GM20431 (cell line): Measurements from ENCODE around the gene IPO8.
"Not testable (repeated sequence)": the region's sequence is repeated elsewhere in the genome, so short reads cannot be mapped to it uniquely, and the experiment has no call there.

Source experiments
- in situ Hi-C: fragments of 300-500 bp; cut with MseI, MboI; formaldehyde crosslinking; loops from one replicate; pipeline ENCODE4 v1.15.0; 2020; ENCODE audit warnings: low sequenced_read_pairs; ENCODE audit not compliant: unreplicated experiment

Gene IPO8

DNA sequence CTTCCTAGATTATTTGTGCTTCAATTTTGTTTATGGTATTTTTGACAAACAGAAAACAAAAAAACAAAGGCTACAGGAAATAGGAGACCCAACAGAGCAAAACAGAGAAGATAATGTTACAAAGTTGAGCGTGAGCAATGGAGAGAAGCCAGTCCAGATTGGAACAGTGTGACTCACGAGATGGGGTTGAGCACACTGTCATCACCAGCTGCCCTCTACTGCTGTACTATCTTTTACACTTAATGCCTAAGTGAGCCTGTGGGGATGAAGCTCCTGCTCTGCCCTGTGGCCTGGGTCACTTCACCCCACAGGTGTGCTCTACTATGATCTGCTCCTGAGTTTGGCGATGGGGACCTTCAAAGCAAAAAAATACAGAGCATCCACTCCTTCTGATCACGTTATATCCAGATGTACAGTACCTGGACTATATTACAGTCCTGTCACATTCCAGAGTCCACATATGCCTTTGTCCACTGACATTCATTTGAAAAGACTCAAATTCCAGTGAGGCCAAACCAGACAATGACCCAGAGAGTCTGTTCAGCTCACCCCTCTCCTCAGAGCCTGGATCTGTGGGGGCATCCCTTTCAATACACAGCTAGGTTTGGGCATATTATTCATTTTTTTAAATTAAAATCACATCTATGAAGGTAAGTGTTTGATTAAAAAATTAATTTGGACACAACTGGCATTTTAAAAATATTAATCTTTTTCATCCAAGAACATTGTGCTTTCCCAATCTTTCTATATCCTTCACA lies 4.4 kb downstream of the IPO8 start:
- in situ Hi-C loops, result no loop called here

DNA sequence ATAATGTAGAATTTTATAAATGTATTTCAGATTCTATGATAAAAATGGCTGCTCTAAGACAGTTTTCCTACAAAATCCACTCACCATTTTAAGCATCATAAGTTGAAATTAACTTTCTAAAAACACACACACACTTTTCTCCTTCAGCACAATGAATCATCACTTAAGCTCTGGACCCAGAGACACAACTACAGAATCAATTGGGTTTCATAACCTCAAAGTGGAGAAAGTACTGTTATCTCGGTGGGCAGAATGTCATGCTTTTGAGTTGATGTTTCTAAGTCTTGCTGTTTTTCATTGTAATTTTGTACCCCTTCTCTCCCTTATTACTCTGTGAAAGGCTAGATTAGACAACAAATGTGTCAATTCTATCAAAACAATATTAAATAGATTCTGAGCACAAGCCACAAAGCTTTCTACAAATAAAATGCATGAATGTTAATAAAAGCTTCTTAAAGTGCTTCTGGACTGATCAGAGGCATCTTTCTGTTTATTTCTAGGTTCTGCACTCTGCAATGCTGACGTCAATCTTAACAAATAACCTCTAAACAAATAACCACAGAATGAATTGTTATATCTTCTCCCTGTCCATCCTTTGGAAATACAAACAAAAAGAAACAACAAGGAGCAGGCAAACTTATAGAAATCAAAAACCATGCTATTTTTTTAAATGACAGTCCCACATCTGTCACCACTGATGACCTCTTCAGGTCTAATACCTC lies 8.2 kb downstream of the IPO8 start:
- in situ Hi-C loops, result no loop called here

DNA sequence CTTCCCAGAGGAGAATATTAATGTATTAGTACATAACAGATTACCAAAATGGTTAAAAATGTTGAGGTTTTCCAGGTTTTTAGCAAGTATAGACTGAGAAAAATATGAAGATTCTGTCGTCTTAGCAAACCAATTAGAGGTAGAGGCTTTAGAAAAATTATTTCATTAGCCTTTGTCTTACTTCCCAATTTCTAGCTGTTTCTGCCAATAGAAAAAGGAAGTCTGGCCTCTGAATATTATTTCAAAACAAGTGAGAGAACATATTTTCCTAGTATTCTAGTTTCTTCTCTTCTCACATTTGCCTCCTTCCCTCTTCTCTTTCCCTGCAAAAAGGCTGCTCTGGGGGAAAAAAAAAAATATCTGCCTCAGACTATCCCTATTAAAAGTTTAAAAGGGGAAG lies 16.4 kb downstream of the IPO8 start:
- in situ Hi-C loops, result no loop called here

DNA sequence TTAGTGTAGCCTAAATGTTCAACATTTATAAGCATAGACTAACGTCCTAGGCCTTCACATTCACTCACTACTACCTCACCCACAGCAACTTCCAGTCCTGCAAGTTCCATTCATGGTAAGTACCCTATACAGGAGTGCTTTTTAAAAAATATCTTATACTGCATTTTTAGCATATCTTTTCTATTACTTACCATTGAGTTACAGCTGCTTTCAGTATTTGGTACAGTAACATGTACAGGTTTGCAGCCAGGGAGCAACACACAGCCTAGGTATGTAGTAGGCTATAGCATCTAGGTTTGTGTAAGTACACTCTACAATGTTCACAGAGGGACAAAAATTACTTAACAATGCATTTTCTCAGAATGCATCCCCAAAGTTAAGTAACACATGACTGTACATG lies 17.4 kb downstream of the IPO8 start:
- in situ Hi-C loops, result no loop called here

DNA sequence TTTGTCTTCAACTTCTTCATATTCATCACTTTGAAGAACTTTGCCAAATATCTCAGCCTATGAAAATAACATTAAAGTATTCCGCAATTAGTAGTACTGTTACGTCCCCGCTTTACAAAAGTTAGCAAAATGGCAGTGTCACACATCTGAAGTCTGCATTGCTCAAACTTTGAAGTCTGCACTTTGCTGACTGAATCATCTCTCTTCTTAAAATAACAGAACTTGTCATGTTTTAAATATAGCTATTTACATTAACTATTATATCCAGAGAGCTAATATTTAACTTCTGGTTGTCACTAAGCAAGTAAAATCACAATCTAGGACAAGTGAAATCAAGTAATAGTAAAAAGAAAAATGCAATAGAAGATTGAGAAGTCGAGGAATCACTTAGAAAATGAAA lies 34.5 kb downstream of the IPO8 start:
- in situ Hi-C loops, result no loop called here

DNA sequence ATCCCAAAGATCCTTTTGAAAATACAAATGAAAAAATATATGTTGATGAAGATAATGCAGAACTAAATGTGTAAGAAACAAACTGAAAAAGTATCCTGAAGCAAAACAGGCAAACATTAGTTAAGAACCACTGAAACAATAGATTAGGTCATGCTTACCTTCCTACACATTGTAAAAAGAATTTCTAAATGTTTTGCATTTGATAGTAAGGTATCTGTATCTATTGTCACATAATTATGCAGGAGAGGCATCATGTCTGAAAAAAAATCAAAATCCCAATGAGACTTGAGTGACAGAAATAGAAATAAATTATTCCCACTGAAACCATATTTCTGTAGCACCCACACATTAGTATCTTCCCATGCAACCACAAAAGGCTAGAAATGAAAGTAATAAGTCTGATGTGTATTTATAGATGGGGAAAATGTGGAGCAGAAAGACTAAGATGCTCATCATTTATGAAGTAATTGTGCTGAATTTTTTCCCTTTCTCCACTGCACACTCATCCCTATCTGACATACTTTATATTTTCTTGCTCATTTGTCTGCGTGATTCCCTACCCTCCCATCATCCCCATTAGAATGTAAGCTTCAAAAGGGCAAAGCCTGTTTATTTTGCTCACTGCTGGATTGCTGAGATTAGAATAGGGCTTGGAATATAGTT lies 43.5 kb downstream of the IPO8 start:
- in situ Hi-C loops, result no loop called here

DNA sequence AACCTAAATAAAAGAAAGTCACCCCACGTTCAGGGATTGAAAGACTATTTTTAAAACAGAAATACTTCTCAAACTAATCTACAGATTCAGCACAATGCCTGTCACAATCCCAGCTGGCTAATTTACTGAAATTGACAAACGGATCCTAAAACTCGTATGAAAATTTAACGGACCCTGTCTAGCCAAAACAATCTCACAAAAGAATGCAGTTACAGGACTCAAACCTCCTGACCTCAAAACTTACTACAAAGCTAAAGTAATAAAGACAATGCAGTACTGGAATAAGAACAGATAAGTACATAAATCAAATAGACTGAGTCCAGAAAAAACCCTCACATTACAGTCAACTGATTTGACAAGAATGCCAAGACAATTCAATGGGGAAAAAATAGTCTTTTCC lies 48.8 kb downstream of the IPO8 start:
- in situ Hi-C loops, result no loop called here

DNA sequence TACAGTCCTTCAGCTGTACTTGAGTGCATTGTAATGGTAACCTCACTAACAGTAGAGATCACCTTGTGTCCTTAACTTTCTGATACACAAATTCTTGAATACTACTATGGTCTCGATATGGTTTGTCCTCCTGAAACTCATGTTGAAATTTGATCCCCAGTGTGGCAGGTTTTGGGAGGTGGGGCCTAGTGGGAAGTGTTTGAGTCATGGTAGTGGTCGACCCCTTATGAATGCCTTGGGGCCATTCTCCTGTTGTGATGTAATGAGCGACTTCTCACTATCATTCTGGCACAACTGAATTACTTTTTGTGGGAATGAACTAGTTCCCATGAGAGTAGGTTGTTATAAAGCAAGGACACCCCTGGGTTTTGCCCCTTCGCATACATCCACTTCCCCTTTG lies 52.3 kb downstream of the IPO8 start:
- in situ Hi-C loops, result no loop called here

DNA sequence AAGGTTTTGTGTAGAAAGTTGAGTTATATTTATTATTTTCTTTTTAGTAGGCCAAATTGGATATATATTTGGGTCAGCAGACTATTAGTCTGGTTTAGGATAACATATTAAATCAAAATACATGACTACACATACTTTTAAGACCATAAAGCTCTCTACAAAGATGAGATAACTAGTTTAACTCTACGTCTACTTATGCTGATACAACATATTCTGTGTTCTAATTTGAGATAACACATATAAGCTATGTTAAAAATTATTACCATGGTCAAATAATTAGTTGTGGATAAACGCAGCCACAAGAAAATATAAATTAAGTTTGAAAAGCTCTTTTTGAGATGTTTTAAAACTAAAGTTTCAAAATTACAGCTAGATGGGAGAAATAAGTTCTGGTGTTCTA lies 55.3 kb downstream of the IPO8 start:
- in situ Hi-C loops, result no loop called here

DNA sequence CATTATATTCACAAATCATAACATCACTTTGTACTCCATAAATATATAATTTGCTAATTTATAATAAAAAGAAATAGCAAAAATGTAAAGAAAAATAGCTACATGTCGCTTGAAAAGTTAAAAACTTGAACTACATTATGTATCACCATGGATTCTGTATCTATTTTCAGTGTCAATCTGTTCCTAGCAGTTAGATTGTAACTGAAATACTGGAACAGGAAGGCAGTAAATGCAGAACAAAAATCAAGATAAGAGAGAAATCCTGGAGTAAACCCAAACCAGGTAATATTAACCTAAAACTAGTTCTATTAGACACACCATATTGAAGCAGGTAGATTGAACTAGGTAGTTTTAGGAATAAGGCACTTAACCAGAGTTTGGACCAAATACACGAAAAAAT lies 60.3 kb downstream of the IPO8 start:
- in situ Hi-C loops, result no loop called here

DNA sequence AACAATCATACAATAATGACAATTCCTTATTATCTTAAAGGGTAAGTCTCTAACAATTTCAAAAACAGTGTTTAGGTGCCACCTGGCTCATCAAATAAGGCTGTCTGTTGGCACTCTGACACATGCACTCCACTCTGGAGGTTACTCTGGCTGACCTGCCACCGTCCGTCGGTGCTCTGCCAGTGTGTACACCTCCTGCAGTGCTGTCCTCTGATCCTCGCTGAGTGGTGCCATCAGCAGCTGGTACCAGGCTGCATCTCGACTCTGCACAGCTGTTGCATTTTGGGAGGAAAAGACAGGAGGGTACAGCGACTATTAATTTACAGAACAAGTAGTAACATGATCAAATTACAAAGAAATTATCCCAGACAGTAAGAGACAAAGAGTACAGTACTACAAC lies 63.9 kb downstream of the IPO8 start:
- in situ Hi-C loops, result no loop called here

DNA sequence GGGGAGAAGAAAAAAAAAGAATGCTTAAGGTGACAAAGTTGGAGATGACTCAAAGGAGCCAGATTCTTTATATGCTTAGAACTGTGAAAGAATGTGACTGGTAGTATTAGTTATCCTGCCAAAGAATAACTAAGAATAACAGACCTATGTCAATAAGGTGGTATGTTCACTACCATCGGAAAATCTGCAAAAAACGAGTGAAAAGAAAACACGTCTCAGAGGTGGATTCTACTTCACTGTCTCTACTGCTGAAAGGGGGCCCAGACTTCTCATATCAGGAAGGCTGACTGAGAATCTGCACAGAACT lies 64.7 kb downstream of the IPO8 start:
- in situ Hi-C loops, result no loop called here

DNA sequence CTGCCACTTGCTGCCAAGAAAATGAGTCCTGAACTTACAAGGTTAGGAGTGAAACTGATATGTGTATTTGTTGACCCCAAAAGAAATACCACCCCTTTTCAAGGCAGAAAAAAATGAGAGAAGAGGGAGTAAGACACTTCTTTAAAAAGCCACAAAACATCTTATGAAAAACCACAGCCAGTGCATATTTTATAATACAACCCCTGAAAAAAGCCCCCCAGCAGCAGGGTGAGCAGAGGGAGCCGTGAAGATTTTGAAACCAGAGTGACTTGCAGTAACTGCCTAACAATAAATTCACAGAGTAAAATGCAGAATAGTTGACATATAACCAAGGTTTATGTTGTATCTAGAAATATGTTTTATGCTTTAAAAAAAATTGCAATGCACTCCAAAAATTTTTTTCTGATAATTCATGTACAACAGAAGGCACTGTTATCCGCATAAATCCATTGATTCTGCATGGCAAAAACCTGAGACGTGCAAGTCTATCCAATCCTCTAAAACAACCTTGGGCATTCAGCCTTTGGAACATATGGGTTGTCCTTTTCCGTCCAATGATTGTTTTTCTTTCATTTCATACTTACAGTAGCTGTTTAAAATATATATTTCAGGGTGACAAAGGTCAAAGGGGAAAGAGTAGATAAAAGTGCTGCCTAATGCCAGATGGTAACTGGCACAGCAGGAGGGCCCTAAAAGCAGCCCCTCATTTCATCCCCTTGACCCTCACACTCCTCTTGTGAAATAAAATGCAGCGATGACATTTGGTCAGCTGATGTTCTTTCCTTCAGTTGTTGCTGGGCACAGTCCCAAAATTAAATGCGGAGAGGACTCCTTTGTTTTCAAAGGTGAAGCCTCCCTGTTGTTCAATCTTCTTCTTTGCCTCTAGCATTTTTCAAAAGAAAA lies 65.3 kb downstream of the IPO8 start:
- in situ Hi-C loops, result no loop called here

DNA sequence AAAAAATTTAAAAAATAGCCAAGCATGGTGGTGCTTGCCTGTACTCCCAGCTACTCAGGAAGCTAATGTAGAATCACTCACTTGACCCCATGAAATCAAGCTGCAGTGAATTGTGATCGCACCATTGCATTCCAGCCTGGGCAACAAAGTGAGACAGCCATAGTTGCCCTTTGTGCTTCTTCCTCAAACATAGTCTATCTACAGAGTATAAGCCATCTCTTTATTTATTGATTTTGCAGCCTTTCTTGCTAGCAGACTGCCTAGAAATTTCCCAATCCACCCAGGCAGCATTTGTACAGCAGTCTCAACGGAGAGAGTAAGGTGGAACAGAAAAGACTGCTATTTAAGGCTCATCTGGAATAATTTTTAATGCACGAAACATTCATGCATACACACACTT lies 68.8 kb downstream of the IPO8 start:
- in situ Hi-C loops, result no loop called here

DNA sequence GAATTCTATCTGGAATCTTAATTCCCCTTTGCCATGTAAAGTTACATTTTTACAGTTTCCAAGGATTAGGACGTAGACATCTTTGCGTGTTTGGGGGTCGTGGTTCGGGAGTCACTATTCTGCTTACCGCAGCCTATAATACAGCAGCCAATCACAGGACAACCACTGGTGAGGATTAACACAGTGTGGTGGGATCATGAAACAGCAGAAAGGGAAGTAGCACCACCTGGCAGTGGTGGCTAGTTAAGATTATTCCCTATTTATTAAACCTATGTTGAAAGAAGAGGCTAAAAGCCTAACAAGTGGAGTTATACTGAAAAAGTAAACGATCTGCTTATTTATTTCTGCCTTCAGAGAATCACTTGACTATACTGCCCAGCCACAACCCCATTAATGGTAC lies 71.7 kb downstream of the IPO8 start:
- in situ Hi-C loops, result no loop called here

DNA sequence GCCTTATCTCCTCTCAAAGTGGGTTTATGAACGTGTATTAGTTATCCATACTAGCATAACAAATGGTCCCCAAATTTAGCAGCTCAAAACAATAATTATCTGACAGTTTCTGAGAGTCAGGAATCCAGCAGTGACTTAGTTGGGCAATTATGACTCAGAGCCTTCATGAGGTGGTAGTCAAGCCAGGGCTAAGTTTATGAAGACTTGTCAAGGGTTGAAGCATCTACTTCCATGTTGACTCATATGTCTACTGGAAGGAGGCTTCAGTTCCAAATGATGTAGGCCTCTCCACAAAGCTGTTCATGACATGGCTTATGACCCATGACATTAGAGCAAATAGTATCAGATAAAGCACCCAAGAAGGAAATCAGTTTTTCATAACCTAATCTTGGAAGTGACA lies 73.2 kb downstream of the IPO8 start:
- in situ Hi-C loops, result no loop called here

DNA sequence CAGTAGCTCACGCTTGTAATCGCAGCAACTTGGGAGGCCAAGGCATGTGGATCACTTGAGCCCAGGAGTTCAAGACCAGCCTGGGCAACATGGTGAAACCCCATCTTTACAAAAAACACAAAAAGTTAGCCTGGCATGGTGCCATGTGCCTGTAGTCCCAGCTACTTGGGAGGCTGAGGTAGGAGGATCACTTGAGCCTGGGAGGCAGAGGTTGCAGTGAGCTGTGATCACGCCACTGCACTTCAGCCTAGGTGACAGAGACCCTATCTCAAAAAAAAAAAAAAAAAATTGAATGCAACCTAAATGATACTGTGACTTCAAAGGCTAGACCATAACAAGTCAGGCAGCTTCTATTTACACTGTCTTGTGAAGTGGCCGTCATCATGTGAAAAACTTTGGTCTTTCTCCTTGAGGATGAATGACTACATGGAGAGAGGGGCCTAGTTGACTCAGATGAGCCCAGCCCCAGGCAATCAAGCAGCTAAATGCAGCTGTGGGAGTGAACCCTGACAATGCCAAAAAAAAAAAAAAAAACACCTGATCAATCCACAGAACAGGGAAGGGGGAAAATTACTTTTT lies 73.9 kb downstream of the IPO8 start:
- in situ Hi-C loops, result not testable (repeated sequence)

DNA sequence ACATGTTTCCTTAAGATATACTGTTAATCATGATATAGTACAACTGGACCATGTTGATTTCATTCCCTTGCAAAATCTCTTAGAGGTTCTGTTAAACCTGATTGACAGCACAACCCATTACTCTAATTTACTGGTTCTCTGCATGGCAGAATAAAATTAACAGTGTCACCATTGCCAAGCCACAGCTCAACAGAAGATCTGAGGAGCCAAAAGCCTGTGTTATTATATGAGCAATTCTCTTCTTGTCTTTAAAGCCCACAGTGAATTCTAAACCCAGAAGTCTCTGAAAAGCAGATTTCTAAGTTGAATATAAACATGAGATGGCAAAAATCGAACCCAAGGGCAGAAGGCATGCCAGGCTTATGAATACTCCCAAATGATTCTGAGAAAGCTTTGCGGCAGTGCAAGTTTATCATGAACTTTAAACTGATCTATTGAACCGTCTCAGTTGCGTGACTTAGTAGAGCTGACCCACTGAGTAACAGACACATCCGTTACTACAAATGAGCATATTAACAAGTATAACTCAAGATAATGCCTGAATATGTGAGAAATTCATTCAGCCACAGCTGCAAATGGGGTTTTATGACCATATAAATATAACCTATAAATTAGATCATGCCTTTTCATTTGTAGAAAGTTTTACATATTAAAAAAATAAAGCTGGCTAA lies 78.2 kb downstream of the IPO8 start:
- in situ Hi-C loops, result no loop called here

DNA sequence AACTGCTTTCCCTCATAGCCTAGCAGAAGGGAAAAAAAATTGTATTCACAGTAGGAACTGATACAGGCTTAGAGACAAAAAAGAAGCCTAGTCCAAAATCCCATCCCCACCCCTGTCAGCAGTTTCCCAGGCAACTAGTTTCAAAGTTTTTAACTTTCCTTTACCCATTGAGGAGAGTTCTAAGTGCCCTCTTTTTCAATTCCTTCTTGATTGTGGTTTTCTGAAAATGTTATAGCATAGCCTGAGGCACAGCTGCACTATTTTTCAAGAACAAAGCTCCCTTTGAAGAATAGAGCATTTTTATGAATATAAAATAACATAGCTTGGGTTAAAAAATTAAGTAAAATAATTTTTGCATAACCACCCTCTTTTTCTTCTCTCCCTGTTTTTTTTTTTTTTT lies 81.6 kb downstream of the IPO8 start:
- in situ Hi-C loops, result no loop called here
